Activated CD4-positive, alpha-beta T cell treated with anti-CD3 and anti-CD28 coated beads, Interleukin-2, amount 50 U/mL, for 48 hours (primary cell): Measurements from ENCODE around the gene NFATC3.
A peak's percentile ranks its signal among the peaks of the same experiment; 100 is the strongest.

Experiments used
- DNase-seq, 2 experiments: peaks; one replicate each; pipeline ENCODE4 v3.0.0-alpha.2; 2020

NFATC3 gene

DNA sequence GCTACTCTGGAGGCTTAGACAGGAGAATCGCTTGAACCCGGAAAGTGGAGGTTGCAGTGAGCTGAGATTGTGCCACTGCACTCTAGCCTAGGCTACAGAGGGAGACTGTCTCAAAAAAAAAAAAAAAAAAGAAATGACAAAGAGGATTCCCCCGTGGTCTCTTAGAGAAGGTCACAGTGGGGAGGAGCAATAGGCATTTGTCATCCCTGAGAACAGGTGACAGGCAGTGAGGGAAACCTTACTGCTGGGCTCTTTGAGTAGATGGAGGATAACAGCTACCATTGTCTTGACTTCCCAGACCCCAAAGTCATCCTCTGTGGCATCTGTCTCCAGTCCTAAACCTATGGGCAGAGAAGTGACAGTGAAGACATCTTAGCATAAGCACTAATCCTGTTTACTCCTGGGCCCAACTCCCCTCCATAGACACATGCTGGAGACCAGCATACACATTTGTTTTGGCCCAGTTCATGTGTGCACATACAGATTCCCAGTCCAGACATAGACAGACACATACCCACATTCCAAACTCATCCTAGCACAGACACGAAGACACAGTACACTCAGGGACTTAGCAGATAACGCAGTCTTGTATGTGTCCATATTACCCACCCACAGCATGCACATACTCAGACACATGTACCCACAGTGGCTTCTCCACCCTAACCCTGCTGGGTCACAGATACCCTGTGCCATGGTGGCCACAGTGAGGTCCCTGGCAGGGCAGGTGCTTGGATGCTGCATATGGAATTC is 148.1 kb downstream of the NFATC3 start:
- DNase-seq = no peak

GRCh38 chr16:68233835-68234187 is 148.6 kb downstream of the NFATC3 start:
- DNase-seq = no peak

GRCh38 chr16:68234188-68235107 is 149.3 kb downstream of the NFATC3 start:
- no peak for DNase-seq

DNA sequence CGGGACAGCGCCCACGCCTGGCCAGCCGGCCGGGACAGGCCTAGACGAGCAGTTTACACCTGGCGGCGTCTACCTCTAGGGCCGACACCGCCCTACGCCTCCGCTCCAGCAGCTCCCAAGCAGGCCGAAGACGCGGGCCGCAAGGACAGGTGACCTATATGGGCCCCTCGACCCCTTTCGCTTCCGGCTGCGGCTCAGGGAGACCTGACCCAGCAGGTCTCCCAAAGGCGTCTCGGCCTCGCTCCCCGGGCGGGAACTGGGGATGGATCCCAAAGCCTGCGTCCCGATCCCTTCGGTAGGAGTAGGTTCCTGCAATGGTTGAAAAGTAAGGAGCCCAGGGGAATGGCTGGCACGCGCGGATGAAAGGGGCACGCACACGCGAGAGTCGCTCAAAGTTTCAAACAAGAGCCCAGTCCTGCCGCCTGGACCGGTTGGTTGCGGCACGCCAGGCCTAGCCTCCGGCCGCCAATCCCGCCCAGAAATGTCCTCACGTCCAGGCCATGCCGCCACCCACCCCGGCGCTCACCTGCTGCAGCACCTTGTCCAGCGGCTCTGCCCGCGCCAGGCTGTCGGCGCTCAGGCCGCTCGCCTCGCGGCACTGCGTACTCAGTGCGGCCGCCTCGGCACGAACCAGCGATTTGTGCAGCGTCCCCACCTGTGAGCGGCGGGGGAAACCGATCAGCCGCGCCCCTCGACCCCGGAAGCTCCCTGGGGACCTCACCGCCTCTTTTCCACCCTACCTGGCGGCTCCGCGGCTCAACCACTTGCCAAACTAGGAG is 150.1 kb downstream of the NFATC3 start:
- DNase-seq = no peak

GRCh38 chr16:68235887-68236136 is 150.6 kb downstream of the NFATC3 start, which contains the start of gene ESRP2:
TSS of gene ESRP2 (minus strand) at chr16:68236127. CDS start at chr16:68236045, 82 bp downstream.
- no peak for DNase-seq

GRCh38 chr16:68236137-68236825 is 151.1 kb downstream of the NFATC3 start:
- peak in 1 of 2 experiments; percentile 39 for DNase-seq

DNA sequence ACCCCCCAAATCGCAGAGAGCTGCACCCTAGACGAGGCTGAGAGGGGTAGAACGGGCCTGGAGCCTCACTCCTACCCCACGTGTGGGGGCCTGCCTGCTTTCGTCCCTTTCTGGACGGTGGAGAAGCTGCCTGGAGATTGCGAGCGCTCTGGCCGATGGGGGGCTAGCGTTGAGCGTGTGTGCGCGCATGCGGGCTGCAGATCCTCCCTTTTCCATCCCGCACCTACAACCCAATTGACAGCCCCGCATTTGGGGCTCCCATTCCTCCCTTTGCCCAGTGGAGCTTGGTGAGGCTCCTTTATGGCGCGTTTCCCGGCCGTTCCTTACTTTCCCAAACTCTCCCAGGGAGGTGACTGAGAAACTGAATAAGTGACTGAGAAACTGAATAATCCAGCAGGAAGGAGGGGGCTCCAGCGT is 151.7 kb downstream of the NFATC3 start:
- DNase-seq = no peak

- DNase-seq = peak; percentile 95 to 97
Observed at GRCh38 chr16:68237243-68238028, 152.3 kb downstream of the NFATC3 start.

- DNase-seq = no peak
Observed at GRCh38 chr16:68238029-68238345, 152.8 kb downstream of the NFATC3 start.

- no peak for DNase-seq
Observed at GRCh38 chr16:68242085-68242484, 156.9 kb downstream of the NFATC3 start.

DNA sequence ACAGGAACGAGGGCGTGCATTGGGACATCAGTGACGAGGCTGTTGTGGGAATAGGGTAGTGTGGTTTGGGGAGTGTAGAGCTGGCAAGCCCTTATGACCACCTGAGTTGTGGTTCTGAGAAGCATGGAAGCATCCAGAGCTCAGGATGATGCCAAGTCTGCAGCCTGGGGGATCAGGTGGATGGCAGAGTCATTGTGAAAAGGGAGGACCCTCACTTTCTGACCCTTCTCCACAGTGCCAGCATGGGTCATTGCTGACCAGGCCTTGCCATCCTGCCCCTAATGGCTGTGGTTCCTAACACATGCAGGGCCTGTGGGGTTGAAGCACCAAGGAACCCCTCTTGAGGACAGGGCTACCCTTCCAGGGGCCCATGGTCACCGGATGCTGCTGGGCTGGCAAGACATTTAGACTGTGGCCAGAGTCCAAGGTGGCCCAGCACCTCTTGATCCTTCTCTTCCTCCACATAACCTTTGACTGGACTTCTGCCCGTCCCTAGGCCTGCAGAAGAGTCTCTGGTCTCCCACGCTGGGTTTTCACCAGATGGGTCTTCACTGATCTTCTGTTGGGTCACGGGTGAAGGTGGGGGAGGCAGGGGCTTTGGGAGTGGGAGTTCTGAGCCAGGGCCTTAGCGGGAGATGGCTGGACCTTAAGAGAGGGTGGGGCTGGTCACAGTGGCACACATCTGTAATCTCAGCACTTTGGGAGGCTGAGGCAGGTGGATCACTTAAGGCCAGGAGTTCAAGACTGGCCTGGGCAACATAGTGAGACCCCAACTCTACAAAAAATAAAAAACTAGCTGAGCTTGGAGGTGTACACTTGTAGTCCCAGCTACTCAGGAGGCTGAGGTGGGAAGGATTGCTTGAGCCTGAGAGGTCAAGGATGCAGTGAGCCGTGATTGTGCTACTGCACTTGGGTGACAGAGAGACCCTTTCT is 158.0 kb downstream of the NFATC3 start:
- no peak for DNase-seq

- DNase-seq = no peak
Observed at GRCh38 chr16:68244481-68244902, 159.3 kb downstream of the NFATC3 start.

- peak; percentile 98 for DNase-seq
Observed at GRCh38 chr16:68244903-68245853, 160.0 kb downstream of the NFATC3 start, which contains the start of gene PLA2G15. TSS of gene PLA2G15 (plus strand) at chr16:68245373. CDS start at chr16:68245427, 54 bp downstream.

- DNase-seq = no peak
Observed at GRCh38 chr16:68246121-68246520, 161.0 kb downstream of the NFATC3 start.

GRCh38 chr16:68246666-68247065 is 161.5 kb downstream of the NFATC3 start:
- DNase-seq = no peak

GRCh38 chr16:68247400-68247799 is 162.2 kb downstream of the NFATC3 start:
- no peak for DNase-seq

DNA sequence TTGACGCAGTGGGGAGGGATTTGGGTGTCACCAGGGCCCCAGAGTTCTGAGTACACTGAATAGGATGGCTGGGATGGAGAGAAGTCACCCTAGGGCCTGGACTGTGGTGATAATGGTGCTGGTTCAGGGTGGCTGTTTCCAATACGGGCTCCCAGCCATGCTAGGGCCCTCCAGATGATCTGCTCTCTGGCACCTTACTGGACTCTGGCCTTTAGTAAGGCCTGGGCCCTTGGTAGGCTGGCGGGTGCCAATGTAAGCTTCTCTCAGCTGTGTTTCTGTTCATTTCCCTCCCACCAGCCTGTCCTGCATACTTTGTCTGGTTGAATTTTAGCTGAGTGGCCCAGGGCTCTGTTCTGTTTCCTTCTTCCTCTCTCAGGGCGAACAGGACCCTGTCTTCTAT is 162.8 kb downstream of the NFATC3 start:
- no peak for DNase-seq

- DNase-seq = no peak
Observed at GRCh38 chr16:68249371-68249770, 164.2 kb downstream of the NFATC3 start.

GRCh38 chr16:68250951-68251350 is 165.8 kb downstream of the NFATC3 start:
- no peak for DNase-seq

DNA sequence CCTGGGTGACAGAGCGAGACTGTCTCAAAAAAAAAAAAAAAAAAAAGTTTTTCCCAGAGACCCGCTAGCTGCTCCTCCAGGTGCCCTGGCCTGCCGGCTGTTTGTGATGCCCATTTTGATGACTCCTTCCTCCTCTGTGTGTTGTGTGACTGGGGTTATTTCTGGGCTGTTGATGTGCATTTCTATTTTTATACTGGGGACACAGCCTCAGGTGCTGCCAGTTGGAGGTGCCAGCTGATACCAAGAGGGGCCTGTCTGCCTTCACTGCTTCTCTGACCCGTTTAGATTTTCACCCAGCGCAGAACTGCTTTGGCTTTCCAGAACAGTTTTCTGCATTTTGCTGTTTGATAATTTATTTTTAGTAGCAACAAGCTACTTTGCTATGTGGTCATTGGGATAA is 166.7 kb downstream of the NFATC3 start:
- no peak for DNase-seq
